ENCODE measurements around the gene BOD1L1.
A peak's percentile ranks its signal among the peaks of the same experiment; 100 is the strongest.

The BOD1L1 gene

DNA sequence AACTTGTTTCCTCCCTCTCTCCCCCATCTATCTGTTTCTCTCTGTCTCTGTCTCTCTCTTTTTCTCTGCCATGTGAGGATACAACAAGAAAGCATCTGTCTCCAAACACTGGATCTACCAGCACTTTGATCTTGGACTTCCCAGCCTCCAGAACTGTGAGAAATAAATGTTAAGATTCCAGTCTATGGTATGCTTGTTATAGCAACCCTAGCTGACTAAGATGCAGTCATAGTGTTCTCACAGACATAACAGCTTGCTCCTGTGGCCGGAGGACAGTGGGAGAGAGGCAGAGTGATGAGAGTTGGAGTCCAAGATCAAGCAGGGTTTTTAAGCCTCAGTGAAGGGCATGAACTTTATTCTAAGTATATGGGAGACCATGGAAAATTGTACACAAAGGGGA, 74.4 kb downstream of the BOD1L1 start:
- no peak for DNase-seq

- peak; percentile 65 to 77 for DNase-seq
Measured at GRCh38 chr4:13548984-13549546, 78.5 kb downstream of the BOD1L1 start.

- DNase-seq = no peak
Measured at GRCh38 chr4:13548059-13548983, 79.2 kb downstream of the BOD1L1 start.

GRCh38 chr4:13547485-13548041, 80.0 kb downstream of the BOD1L1 start:
- DNase-seq = no peak

DNA sequence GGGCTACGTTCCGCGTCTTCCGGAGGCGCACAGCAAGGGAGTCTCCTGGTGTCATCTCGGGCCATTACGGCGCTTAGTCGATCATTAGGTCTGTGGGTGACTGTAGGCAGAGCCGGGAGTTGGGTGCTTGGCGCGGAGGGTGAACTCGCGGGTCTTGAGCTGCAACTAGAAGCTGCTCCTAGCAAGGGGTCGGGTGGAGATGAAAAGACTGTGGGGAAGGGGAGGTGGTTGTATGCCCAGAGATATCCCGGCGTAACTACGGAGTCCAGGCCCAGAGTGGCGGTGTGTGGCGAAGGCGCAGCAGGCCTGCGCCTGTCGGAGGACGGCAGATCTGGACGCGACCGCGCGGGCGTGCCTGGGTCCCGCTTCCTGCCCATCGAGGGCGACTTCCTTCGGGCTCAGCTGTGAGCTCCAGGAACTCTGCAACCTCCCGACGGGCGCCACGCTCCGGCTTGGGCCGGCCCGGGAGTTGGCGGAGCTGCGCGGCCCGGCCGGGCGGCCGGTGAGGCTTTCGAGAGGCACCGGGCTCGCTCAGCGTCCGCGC, 80.5 kb downstream of the BOD1L1 start:
- no peak for DNase-seq

DNA sequence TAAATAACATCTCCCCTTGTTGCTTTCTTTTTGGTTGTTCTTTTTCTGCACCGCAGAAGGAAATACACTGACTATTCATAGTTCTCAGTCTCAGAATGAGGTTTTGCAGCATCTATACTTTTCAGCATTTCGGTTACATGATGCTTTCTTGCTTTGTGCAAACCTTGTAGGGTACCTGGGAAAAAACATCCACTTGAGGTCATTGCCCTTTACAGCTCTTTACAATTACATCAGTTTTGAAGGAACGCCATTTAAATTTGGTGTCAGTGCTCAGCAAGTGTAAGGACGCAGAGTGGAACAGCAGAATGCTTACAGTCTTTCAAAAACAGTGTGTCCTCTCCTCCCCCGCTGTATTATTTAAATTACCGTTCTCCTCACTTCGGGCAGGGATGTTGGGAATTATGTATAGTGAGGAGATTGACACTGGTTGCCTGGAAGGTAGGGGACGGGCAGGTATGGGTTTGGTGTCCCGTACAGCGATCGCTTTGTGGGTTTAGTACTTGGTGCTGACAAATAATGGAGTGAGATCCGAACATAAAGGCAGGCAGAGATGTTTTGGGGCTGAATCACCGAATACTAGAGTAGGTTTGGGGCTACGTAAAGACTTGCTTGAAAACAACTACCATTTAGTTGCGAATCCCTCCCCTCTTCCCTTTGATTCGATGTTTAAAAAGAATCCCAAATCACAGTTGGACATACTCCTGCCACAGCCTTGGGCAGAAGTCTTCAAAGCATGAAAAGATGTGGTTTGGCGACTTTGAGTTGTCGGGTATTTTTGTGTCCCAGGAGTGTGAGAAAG, 81.2 kb downstream of the BOD1L1 start:
- no peak for DNase-seq

DNA sequence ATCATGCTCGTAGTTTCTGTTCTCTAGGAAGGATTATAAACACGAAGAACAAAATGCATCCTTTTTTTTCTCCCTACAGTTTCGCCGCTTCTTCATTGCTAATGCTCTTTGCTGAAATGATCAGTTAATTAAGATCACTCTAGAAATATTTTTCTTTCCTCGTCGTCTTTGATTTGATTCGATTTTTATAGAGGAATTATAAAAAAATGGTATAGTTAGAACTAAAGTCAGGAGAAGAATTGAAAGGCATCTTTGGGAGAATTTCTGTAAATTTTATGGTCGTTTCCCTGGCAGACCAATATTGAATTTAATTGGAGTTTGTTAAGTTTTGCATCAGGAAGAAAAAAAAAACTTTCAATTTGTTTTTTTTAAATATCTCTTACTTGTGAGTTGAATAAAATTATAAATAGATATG, 82.1 kb downstream of the BOD1L1 start:
- no peak for DNase-seq

DNA sequence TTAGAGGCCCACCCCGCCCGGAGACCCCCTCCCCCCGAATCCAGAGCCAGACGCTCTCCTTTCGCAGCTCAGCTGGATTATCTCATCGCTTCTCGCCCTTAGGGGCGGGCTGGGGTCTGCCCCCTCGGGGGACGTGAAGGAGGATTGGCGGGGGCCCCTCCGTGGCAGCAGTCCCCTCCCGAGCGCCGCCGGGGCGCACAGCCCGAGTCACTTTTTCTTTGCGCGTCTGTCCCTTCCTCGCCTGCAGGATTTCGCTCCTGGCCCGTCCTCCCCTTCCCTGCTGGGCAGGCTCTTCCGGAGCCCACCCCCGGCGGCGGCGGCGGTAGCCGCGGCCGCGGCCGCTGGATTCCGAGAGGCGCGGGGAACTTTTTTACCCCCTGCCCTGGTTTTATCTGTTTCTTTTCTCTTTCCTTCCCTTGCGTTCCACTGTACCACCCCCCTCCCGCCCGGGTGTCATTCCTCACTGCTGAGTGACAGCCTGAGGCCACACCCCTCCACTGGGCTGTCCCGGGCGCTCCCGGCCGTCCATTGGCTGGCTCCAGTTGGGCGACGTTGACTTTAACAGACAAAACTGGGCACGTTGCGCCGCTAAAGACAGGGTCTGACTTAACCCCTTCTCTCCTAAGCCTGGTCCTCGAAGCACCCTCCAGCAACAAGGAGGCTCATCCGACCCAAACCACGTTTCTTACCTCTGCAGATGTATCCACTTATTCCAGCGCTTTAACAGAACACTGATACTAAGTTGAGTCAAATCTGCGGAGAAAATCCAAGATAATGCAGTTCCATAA, 82.7 kb downstream of the BOD1L1 start:
- no peak for DNase-seq

GRCh38 chr4:13543839-13544605, 83.5 kb downstream of the BOD1L1 start, which contains the start of gene NKX3-2:
Gene NKX3-2, minus strand, starts transcription at chr4:13544508. Its CDS starts 94 bp downstream, at chr4:13544414.
- DNase-seq = no peak

- no peak for DNase-seq
Measured at GRCh38 chr4:13543032-13543838, 84.3 kb downstream of the BOD1L1 start.

GRCh38 chr4:13542577-13543031, 84.9 kb downstream of the BOD1L1 start:
- no peak for DNase-seq

GRCh38 chr4:13541720-13542576, 85.6 kb downstream of the BOD1L1 start:
- DNase-seq = no peak

DNA sequence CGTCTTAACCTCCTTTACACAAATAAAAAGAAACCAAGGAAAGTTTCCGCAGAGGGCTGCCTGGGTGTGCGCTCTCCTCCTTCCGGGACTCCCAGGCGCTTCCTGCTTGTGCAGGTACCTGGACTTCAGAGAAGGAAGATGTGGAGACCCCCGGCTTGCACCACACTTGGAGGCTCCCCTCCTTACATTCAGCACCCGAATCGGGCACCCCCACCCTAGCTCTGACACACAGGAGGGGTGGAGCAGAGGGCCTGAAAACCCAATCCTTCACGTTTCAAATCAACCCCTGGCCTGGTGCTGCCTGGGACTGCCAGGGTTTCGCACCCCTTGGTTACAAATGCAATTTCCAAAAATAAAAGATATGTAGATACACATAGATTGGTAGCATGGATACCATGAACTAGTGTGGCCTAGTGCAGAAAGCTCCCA, 86.3 kb downstream of the BOD1L1 start:
- no peak for DNase-seq

- no peak for DNase-seq
Measured at GRCh38 chr4:13540446-13541175, 86.9 kb downstream of the BOD1L1 start.

- no peak for DNase-seq
Measured at GRCh38 chr4:13539619-13540445, 87.7 kb downstream of the BOD1L1 start.

GRCh38 chr4:13539047-13539618, 88.4 kb downstream of the BOD1L1 start:
- no peak for DNase-seq

- DNase-seq = no peak
Measured at GRCh38 chr4:13538427-13538973, 89.0 kb downstream of the BOD1L1 start.

Measured in bone marrow (tissue), 2 donors.